Loucy (cell line): ENCODE data around the gene LRRC43.

Experiments
- H2AFZ ChIP-seq: fragments of 200-600 bp; sonication (generic); 2 replicates; pipeline ENCODE4 v1.6.0; 2016; ENCODE audit warnings: antibody characterized with exemption, mild to moderate bottlenecking, low read length, moderate library complexity
- H3F3A ChIP-seq: fragments of 200-600 bp; 2 replicates; pipeline ENCODE4 v1.6.0; 2016; ENCODE audit warnings: antibody characterized with exemption, low read depth, mild to moderate bottlenecking
- H3K27me3 ChIP-seq: fragments of 200-600 bp; sonication (generic); 2 replicates; pipeline ENCODE4 v1.6.1; 2014; ENCODE audit warnings: low read length, mild to moderate bottlenecking; ENCODE audit not compliant: insufficient read depth, poor library complexity, severe bottlenecking
- H3K36me3 ChIP-seq: fragments of 200-600 bp; sonication (generic); 2 replicates; pipeline ENCODE4 v1.6.1; 2016; ENCODE audit warnings: low read length; ENCODE audit not compliant: insufficient read depth
- H3K4me1 ChIP-seq: fragments of 200-600 bp; sonication (generic); 2 replicates; pipeline ENCODE4 v1.5.1; 2014; ENCODE audit warnings: low read length, mild to moderate bottlenecking; ENCODE audit not compliant: insufficient read depth, poor library complexity, severe bottlenecking
- H3K4me2 ChIP-seq: fragments of 200-600 bp; sonication (generic); 2 replicates; pipeline ENCODE4 v1.6.0; 2014; ENCODE audit warnings: antibody characterized with exemption, low read length, low read depth, mild to moderate bottlenecking; ENCODE audit not compliant: poor library complexity, severe bottlenecking
- H3K4me3 ChIP-seq: fragments of 200-600 bp; sonication (generic); 2 replicates; pipeline ENCODE4 v1.5.1; 2014; ENCODE audit warnings: low read length, mild to moderate bottlenecking, mixed read lengths; ENCODE audit not compliant: poor library complexity, severe bottlenecking
- H3K79me2 ChIP-seq: fragments of 200-600 bp; sonication (generic); 2 replicates; pipeline ENCODE4 v1.6.1; 2014; ENCODE audit warnings: low read length; ENCODE audit not compliant: insufficient read depth
- H3K9ac ChIP-seq: fragments of 200-600 bp; sonication (generic); 2 replicates; pipeline ENCODE4 v1.6.0; 2014; ENCODE audit warnings: mild to moderate bottlenecking, low read depth, low read length, moderate library complexity; ENCODE audit not compliant: poor library complexity, severe bottlenecking
- H3K9me2 ChIP-seq: fragments of 200-600 bp; sonication (generic); replicated peaks from 2 replicates; pipeline ENCODE4 v1.6.1; 2016; ENCODE audit warnings: low read depth, low read length, mixed read lengths
- H3K9me3 ChIP-seq: fragments of 200-600 bp; sonication (generic); 2 replicates; pipeline ENCODE4 v1.6.1; 2014; ENCODE audit warnings: mild to moderate bottlenecking, antibody characterized with exemption, low read length, low read depth; ENCODE audit not compliant: insufficient read depth
- H4K20me1 ChIP-seq: fragments of 200-600 bp; sonication (generic); 2 replicates; pipeline ENCODE4 v1.6.0; 2014; ENCODE audit warnings: antibody characterized with exemption, low read length, mild to moderate bottlenecking; ENCODE audit not compliant: insufficient read depth, poor library complexity, severe bottlenecking
- CTCF ChIP-seq: fragments of 200-600 bp; sonication (generic); conservative IDR thresholded peaks from 2 replicates; pipeline ENCODE4 v1.5.1; 2014; ENCODE audit warnings: mild to moderate bottlenecking, antibody characterized with exemption, low read length
- EZH2phosphoT487 ChIP-seq: fragments of 200-600 bp; IDR thresholded peaks from 2 replicates; pipeline ENCODE4 v1.6.1; 2018; ENCODE audit warnings: antibody characterized with exemption, mild to moderate bottlenecking, moderate library complexity, borderline replicate concordance

The LRRC43 gene

GRCh38 chr12:122195405-122195804 lies 12.5 kb downstream of the LRRC43 start:
- Histone ChIP-seq H3K4me2 (no peak overlapping the region), H3K79me2 (no peaks in the 10 kb centered on the region), H4K20me1 (no peaks in the 10 kb centered on the region), H3K27me3 (no peaks in the 10 kb centered on the region), H3K9me3 (no peaks in the 10 kb centered on the region), H3K9me2 (no peaks in the 10 kb centered on the region), H3K9ac (no peak overlapping the region), H3K4me1 (peaks cover 9% of the 10 kb centered on the region), H3K36me3 (no peaks in the 10 kb centered on the region), H3F3A (no peaks in the 10 kb centered on the region), H2AFZ (no peak overlapping the region; the same call in 1 of the 2 replicates), H3K4me3 (no peak overlapping the region)
- TF ChIP-seq EZH2phosphoT487 = no peak
- no peak for TF ChIP-seq CTCF

- Histone ChIP-seq H3K4me3 (no peak overlapping the region), H2AFZ (peak overlapping the region; percentile 46), H4K20me1 (no peaks in the 10 kb centered on the region), H3F3A (no peaks in the 10 kb centered on the region), H3K4me2 (no peak overlapping the region), H3K36me3 (no peaks in the 10 kb centered on the region), H3K27me3 (no peaks in the 10 kb centered on the region), H3K9ac (no peak overlapping the region), H3K79me2 (no peaks in the 10 kb centered on the region), H3K9me2 (no peaks in the 10 kb centered on the region), H3K4me1 (peaks cover 9% of the 10 kb centered on the region), H3K9me3 (no peaks in the 10 kb centered on the region)
- TF ChIP-seq EZH2phosphoT487 (no peak), CTCF (no peak)
Observed at GRCh38 chr12:122197612-122197966, 14.7 kb downstream of the LRRC43 start.

DNA sequence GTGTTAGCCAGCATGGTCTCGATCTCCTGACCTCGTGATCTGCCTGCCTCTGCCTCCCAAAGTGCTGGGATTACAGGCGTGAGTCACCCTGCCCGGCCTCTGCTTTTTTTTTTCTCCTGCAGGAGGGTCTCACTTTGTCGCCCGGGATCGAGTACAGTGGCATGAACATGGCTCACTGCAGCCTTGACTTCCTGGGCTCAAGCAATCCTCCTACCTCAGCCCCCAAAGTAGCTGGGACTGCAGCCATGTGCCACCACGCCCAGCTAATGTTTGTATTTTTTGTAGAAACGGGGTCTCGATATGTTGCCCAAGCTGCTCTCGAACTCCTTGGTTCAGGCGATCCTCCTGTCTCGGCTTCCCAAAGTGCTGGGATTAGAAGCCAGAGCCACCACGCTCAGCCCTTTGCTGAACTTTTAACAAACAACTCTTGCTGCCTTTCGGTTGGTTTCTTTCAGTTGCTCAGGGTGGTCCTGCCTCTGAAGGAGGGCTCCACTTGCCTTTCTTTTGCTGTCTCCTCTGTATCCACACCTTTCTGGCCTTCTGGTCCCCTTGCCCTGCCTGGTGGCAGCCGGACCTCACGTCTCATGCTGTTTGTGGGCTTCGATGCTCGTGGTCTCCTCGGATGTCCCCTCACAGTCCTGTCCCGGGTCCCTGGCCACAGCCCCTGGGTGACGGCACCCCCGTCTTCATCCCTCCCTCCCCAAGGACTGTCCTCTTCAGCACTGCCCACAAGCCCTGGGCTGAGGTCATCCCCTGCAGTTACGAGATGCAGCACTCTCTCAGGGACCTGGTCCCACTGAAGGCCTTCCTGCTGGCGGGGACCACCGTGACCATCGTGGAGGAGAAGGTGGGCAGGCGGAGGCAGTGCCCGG lies 16.8 kb downstream of the LRRC43 start:
- H3K27me3 ChIP-seq = no peaks in the 10 kb centered on the region
- H3K4me3 ChIP-seq = no peak overlapping the region
- H2AFZ ChIP-seq = no peak overlapping the region
- no peaks in the 10 kb centered on the region for H4K20me1 ChIP-seq
- no peaks in the 10 kb centered on the region for H3K79me2 ChIP-seq
- H3K9ac ChIP-seq = no peak overlapping the region
- H3K9me3 ChIP-seq = no peaks in the 10 kb centered on the region
- H3K4me1 ChIP-seq = peaks cover 9% of the 10 kb centered on the region
- H3K36me3 ChIP-seq = no peaks in the 10 kb centered on the region
- H3F3A ChIP-seq = no peaks in the 10 kb centered on the region
- H3K9me2 ChIP-seq = no peaks in the 10 kb centered on the region
- TF ChIP-seq CTCF (no peak), EZH2phosphoT487 (no peak)
- no peak overlapping the region for H3K4me2 ChIP-seq
